ENCODE data around the gene DOP1B. TPM values are rescaled to one million over a fixed set of nuclear protein-coding genes. Genes with fewer than 3 reads are reported as not detected.

DOP1B gene
- total RNA-seq, 4 donors from 2014 or later = 40.4 to 97.6 (median 69.8) TPM

DNA sequence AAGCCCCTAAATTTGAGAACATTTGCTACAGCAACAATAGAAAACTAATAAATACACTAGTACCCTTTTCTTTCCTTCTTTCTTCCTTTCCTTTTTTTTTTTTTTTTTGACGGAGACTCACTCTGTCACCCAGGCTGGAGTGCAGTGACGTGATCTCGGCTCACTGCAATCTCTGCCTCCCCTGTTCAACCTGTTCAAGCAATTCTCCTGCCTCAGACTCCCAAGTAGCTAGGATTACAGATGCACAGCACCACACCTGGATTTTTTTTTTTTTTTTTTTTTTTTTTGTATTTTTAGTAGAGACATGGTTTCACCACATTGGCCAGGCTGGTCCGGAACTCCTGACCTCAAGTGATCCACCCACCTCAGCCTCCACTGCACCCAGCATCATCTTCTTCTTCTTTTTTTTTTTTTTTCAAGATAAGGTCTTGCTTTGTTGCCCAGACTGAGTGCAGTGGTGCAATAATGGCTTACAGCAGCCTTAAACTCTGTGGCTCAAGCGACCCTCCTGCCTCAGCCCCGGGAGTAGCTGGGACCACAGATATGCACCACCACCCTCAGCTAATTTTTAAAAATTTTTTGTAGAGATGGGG lies 41.4 kb upstream of the DOP1B start:
- Histone ChIP-seq H3K27ac (peak overlapping the region in 1 of 4 donors; percentile 33), H3K4me1 (peaks cover 0 to 8% (median 2%) of the 10 kb centered on the region in 4 donors), H3K4me3 (no peak overlapping the region), H3K9me3 (no peaks in the 10 kb centered on the region), H3K27me3 (no peaks in the 10 kb centered on the region), H3K36me3 (no peaks in the 10 kb centered on the region)
- DNase-seq = peak in 1 of 3 donors; percentile 37
- TF ChIP-seq, protein P1, sequence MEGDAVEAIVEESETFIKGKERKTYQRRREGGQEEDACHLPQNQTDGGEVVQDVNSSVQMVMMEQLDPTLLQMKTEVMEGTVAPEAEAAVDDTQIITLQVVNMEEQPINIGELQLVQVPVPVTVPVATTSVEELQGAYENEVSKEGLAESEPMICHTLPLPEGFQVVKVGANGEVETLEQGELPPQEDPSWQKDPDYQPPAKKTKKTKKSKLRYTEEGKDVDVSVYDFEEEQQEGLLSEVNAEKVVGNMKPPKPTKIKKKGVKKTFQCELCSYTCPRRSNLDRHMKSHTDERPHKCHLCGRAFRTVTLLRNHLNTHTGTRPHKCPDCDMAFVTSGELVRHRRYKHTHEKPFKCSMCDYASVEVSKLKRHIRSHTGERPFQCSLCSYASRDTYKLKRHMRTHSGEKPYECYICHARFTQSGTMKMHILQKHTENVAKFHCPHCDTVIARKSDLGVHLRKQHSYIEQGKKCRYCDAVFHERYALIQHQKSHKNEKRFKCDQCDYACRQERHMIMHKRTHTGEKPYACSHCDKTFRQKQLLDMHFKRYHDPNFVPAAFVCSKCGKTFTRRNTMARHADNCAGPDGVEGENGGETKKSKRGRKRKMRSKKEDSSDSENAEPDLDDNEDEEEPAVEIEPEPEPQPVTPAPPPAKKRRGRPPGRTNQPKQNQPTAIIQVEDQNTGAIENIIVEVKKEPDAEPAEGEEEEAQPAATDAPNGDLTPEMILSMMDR (IDR thresholded peaks at IDR 0.05) = no peak
- TF ChIP-seq POLR2A (IDR thresholded peaks at IDR 0.05) = no peak

DNA sequence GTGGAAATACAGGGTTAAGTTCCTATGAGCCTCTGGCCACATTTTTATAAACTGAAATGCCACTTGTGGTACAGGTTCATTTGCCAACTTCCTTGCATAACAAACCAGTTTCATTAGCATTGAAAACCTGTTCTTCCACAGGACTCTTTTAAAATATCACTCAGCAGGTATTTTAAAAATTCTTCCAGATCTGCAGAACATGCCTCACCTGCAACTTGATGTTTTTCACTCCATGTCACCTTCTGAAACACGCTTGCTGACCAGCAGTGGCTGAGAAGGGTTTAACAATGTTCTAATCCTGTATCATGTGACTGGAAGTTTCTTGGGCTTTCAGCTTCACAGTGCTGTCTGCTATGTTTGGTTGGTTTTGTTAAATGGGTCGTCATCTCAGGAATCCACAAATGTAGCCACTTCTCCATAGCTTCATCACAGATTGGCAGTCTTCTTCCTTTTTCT lies 39.3 kb upstream of the DOP1B start:
- no peaks in the 10 kb centered on the region for H3K36me3 ChIP-seq
- DNase-seq = no peak
- TF ChIP-seq, protein P1 (IDR thresholded peaks at IDR 0.05) = no peak
- TF ChIP-seq POLR2A (IDR thresholded peaks at IDR 0.05) = no peak
- H3K27ac ChIP-seq = no peak overlapping the region
- no peaks in the 10 kb centered on the region for H3K9me3 ChIP-seq
- H3K4me1 ChIP-seq = peaks cover 0 to 8% (median 2%) of the 10 kb centered on the region in 4 donors
- H3K27me3 ChIP-seq = no peaks in the 10 kb centered on the region
- H3K4me3 ChIP-seq = no peak overlapping the region

DNA sequence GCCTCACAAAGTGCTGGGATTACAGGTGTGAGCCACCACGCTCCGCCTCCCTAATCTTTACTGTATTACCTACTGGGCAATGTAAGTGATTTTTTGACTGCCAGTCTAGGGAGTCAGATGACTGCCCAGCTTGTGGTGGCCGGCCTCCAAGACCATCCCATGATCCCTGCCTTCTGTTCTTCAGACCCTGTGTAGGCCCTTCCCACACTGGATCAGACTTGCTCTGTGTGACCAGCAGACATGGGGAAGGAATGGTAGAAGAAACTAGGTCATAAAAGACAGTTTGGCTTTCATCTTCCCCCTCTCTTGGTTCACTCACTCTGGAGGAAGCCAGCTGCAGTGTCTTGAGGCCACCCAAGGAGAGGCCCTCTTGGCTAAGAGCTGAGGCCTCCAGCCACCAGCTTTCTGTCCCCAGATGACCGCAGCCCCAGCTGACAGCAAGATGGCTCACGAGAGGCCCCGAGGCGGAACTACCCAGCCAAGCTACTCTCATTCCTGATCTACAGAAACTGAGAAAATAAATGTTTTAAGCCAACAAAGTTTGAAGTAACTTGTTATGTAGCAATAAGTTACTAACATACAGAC lies 36.2 kb upstream of the DOP1B start:
- DNase-seq = no peak
- TF ChIP-seq POLR2A (IDR thresholded peaks at IDR 0.05) = no peak
- TF ChIP-seq, protein P1 (IDR thresholded peaks at IDR 0.05) = no peak
- H3K9me3 ChIP-seq = no peaks in the 10 kb centered on the region
- no peaks in the 10 kb centered on the region for H3K27me3 ChIP-seq
- H3K4me1 ChIP-seq = no peaks in the 10 kb centered on the region
- no peaks in the 10 kb centered on the region for H3K36me3 ChIP-seq
- peak overlapping the region in 1 of 4 donors; percentile 62 for H3K27ac ChIP-seq
- H3K4me3 ChIP-seq = no peak overlapping the region

DNA sequence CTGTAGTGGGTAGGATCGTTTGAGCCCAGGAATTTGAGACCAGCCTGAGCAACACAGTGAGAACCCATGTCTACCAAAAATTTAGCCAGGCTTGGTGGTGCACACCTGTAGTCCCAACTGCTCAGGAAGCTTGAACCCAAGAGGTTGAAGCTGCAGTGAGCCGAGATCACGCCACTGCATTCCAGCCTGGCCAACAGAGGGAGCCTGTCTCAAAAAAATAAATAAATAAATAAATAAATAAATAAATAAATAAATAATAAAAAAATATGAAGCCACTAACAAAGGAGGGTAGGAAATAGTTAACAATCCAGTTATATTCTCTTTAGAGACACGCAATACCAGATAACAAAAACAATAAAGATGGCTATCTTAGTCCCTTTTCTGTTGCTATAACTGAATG lies 33.6 kb upstream of the DOP1B start:
- no peak for DNase-seq
- no peak overlapping the region for H3K27ac ChIP-seq
- no peak overlapping the region for H3K4me3 ChIP-seq
- no peak for TF ChIP-seq POLR2A (IDR thresholded peaks at IDR 0.05)
- TF ChIP-seq, protein P1 (IDR thresholded peaks at IDR 0.05) = peak in 4 of 6 experiments; percentile 4 to 26 (median 19)
- H3K9me3 ChIP-seq = no peaks in the 10 kb centered on the region
- H3K36me3 ChIP-seq = no peaks in the 10 kb centered on the region
- peaks cover 0 to 11% (median 0%) of the 10 kb centered on the region in 4 donors for H3K4me1 ChIP-seq
- H3K27me3 ChIP-seq = no peaks in the 10 kb centered on the region

DNA sequence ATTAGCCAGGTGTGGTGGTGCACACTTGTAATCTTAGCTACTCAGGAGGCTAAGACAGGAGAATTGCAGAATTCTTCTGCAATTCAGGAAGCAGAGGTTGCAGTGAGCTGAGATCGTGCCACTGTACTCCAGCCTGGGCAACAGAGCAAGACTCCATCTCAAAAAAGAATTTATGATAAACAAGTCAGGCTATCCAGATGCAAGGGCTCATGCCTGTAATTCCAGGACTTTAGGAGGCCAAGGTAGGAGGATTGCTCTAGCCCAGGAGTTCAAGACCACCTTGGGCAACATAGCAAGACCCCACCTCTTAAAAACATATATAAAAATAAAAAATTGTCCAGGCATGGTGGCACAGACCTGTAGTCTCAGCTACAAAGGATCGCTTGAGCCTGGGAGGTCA lies 32.2 kb upstream of the DOP1B start:
- no peak overlapping the region for H3K4me3 ChIP-seq
- no peaks in the 10 kb centered on the region for H3K9me3 ChIP-seq
- no peak overlapping the region for H3K27ac ChIP-seq
- no peak for DNase-seq
- peaks cover 0 to 11% (median 0%) of the 10 kb centered on the region in 4 donors for H3K4me1 ChIP-seq
- no peaks in the 10 kb centered on the region for H3K36me3 ChIP-seq
- no peaks in the 10 kb centered on the region for H3K27me3 ChIP-seq
- TF ChIP-seq, protein P1 (IDR thresholded peaks at IDR 0.05) = no peak
- no peak for TF ChIP-seq POLR2A (IDR thresholded peaks at IDR 0.05)

Data from Peyer's patch (tissue), 4 donors.